ENCODE data around the gene OR1M1.
"Not testable (repeated sequence)": the region's sequence is repeated elsewhere in the genome, so short reads cannot be mapped to it uniquely, and the experiment has no call there.

OR1M1 gene

DNA sequence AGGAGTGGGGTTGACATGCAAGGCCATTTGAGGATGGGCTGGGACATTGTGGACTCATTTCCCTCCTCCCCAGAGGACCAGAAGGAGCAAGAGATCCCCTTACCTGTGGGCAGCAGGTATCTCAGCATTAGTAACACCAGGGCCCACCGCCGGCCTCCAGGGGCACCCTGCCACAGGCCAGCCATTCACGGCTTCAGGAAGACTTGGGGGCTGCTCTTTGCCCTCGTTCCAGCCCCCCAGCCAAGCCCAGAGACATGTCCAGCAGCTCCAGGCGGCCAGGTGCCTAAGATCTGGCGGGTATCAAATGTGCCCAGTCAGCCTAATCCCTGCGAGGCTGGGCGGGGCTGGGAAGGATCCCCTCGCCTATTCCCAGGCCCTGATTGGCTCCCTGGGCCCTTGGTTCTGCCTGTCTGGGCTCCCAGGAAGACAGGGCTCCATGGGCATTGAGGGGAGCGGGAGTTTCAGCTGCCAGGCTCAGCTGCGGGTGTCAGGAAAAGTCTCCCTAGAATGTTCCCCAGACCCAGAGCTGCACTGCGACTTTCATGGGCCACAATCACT, 21.3 kb upstream of the OR1M1 start:
- H3K27me3 ChIP-seq (ENCODE audit: low read length): no peaks in the 10 kb centered on the region
- no peaks in the 10 kb centered on the region for H3K9me2 ChIP-seq (replicated peaks; ENCODE audit: insufficient read depth, low read length)
- H2AFZ ChIP-seq (ENCODE audit: low read depth, low read length, severe bottlenecking): no peak overlapping the region
- no peaks in the 10 kb centered on the region for H3K9me3 ChIP-seq (ENCODE audit: insufficient read depth, low read length)
- no peaks in the 10 kb centered on the region for H3F3A ChIP-seq (ENCODE audit: insufficient read depth)
- no peaks in the 10 kb centered on the region for H3K36me3 ChIP-seq (ENCODE audit: low read length)
- H3K79me2 ChIP-seq (ENCODE audit: insufficient read depth, low read length): no peaks in the 10 kb centered on the region
- H3K4me3 ChIP-seq (ENCODE audit: insufficient read depth, low read length, poor library complexity, severe bottlenecking): no peak overlapping the region
- no peak overlapping the region for H3K9ac ChIP-seq (ENCODE audit: low read length)
- H3K27ac ChIP-seq (ENCODE audit: low read depth, low read length): no peak overlapping the region
- H3K4me2 ChIP-seq (ENCODE audit: low read depth, low read length, poor library complexity, severe bottlenecking): no peak overlapping the region
- H4K20me1 ChIP-seq (ENCODE audit: low read depth, low read length): no peaks in the 10 kb centered on the region
- TF ChIP-seq, protein P1, sequence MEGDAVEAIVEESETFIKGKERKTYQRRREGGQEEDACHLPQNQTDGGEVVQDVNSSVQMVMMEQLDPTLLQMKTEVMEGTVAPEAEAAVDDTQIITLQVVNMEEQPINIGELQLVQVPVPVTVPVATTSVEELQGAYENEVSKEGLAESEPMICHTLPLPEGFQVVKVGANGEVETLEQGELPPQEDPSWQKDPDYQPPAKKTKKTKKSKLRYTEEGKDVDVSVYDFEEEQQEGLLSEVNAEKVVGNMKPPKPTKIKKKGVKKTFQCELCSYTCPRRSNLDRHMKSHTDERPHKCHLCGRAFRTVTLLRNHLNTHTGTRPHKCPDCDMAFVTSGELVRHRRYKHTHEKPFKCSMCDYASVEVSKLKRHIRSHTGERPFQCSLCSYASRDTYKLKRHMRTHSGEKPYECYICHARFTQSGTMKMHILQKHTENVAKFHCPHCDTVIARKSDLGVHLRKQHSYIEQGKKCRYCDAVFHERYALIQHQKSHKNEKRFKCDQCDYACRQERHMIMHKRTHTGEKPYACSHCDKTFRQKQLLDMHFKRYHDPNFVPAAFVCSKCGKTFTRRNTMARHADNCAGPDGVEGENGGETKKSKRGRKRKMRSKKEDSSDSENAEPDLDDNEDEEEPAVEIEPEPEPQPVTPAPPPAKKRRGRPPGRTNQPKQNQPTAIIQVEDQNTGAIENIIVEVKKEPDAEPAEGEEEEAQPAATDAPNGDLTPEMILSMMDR (IDR thresholded peaks at IDR 0.05; ENCODE audit: insufficient read depth, low read length, poor library complexity, severe bottlenecking): no peak
- TF ChIP-seq EZH2phosphoT487 (conservative IDR thresholded peaks at IDR 0.05; ENCODE audit: low read length): no peak

DNA sequence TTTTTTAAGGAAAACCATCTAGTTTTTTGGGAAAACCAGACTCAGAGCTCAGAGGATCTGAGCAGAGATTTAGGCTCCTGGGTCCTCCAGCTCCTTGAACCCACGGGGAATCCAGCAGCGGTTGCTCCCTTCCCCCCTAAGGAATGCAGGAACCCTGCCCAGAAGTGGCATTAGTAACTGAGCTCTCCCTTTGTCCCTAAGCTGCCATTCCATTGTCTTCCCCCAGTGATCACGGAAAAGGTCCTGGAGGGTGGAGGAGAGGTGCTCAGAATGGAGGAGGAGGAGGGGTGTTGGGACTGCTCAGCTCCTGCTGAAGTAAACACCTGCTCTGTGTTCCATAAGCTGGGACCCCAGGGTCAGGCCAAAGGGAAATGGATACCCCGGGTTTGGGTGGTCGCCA, 16.8 kb upstream of the OR1M1 start:
- no peak overlapping the region for H3K9ac ChIP-seq (ENCODE audit: low read length)
- no peaks in the 10 kb centered on the region for H3K27me3 ChIP-seq (ENCODE audit: low read length)
- no peaks in the 10 kb centered on the region for H3K36me3 ChIP-seq (ENCODE audit: low read length)
- H3K9me2 ChIP-seq (replicated peaks; ENCODE audit: insufficient read depth, low read length): no peaks in the 10 kb centered on the region
- H3K4me3 ChIP-seq (ENCODE audit: insufficient read depth, low read length, poor library complexity, severe bottlenecking): no peak overlapping the region
- TF ChIP-seq, protein P1 (IDR thresholded peaks at IDR 0.05; ENCODE audit: insufficient read depth, low read length, poor library complexity, severe bottlenecking): no peak
- TF ChIP-seq EZH2phosphoT487 (conservative IDR thresholded peaks at IDR 0.05; ENCODE audit: low read length): no peak
- no peaks in the 10 kb centered on the region for H4K20me1 ChIP-seq (ENCODE audit: low read depth, low read length)
- no peaks in the 10 kb centered on the region for H3K9me3 ChIP-seq (ENCODE audit: insufficient read depth, low read length)
- no peak overlapping the region for H2AFZ ChIP-seq (ENCODE audit: low read depth, low read length, severe bottlenecking)
- no peaks in the 10 kb centered on the region for H3F3A ChIP-seq (ENCODE audit: insufficient read depth)
- H3K79me2 ChIP-seq (ENCODE audit: insufficient read depth, low read length): no peaks in the 10 kb centered on the region
- H3K4me2 ChIP-seq (ENCODE audit: low read depth, low read length, poor library complexity, severe bottlenecking): no peak overlapping the region
- no peak overlapping the region for H3K27ac ChIP-seq (ENCODE audit: low read depth, low read length)

DNA sequence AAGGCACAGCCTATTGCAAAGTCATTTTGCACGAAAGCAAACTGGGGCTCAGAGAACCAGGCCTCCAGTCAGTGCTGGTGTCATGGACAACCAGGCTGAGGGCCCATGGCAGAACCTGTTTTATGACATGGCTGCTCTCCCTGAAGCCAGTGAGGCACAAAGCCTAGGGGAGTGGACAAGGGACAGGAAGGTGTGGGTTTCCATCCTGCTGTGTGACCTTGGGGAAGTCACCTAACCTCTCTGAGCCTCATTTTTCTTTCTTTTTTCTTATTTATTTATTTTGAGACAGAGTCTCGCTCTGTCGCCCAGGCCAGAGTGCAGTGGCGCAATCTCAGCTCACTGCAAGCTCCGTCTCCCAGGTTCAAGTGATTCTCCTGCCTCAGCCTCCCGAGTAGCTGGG, 15.1 kb upstream of the OR1M1 start:
- H3K4me3 ChIP-seq (ENCODE audit: insufficient read depth, low read length, poor library complexity, severe bottlenecking); H3K4me2 ChIP-seq (ENCODE audit: low read depth, low read length, poor library complexity, severe bottlenecking); H3K9ac ChIP-seq (ENCODE audit: low read length); H2AFZ ChIP-seq (ENCODE audit: low read depth, low read length, severe bottlenecking); H3K9me2 ChIP-seq (replicated peaks; ENCODE audit: insufficient read depth, low read length); H3K9me3 ChIP-seq (ENCODE audit: insufficient read depth, low read length); H4K20me1 ChIP-seq (ENCODE audit: low read depth, low read length); H3K27me3 ChIP-seq (ENCODE audit: low read length); H3K36me3 ChIP-seq (ENCODE audit: low read length); H3K27ac ChIP-seq (ENCODE audit: low read depth, low read length); H3F3A ChIP-seq (ENCODE audit: insufficient read depth); H3K79me2 ChIP-seq (ENCODE audit: insufficient read depth, low read length): not testable (repeated sequence)

DNA sequence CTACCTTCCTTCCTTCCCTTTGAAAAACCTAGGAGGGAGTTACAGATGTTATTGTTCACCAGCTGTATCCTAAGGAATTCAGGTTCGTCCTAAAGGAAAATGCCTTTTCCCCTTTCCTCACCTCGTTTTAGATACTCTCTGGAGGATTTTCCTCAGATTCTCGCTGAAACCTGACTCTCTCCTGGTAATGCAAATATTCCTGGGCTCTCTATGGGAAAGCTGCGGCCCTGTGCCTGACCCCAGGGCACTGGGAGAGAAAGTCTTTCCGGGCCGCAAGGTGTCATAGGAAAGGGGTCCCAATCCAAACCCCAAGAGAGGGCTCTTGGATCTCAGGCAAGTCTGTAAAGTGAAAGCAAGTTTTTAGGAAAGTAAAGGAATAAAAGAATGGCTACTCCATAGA, 13.1 kb upstream of the OR1M1 start:
- H3K4me2 ChIP-seq (ENCODE audit: low read depth, low read length, poor library complexity, severe bottlenecking): no peak overlapping the region

More for the DNA sequence above, 13.1 kb upstream of the OR1M1 start:
- Histone ChIP-seq H3K9me3 (ENCODE audit: insufficient read depth, low read length) (no peaks in the 10 kb centered on the region), H3K27ac (ENCODE audit: low read depth, low read length) (no peak overlapping the region), H3F3A (ENCODE audit: insufficient read depth) (no peaks in the 10 kb centered on the region), H3K9me2 (replicated peaks; ENCODE audit: insufficient read depth, low read length) (no peaks in the 10 kb centered on the region), H3K4me3 (ENCODE audit: insufficient read depth, low read length, poor library complexity, severe bottlenecking) (no peak overlapping the region), H2AFZ (ENCODE audit: low read depth, low read length, severe bottlenecking) (no peak overlapping the region), H3K36me3 (ENCODE audit: low read length) (no peaks in the 10 kb centered on the region), H4K20me1 (ENCODE audit: low read depth, low read length) (no peaks in the 10 kb centered on the region), H3K9ac (ENCODE audit: low read length) (no peak overlapping the region), H3K79me2 (ENCODE audit: insufficient read depth, low read length) (no peaks in the 10 kb centered on the region), H3K27me3 (ENCODE audit: low read length) (no peaks in the 10 kb centered on the region)
- TF ChIP-seq EZH2phosphoT487 (conservative IDR thresholded peaks at IDR 0.05; ENCODE audit: low read length): no peak
- TF ChIP-seq, protein P1 (IDR thresholded peaks at IDR 0.05; ENCODE audit: insufficient read depth, low read length, poor library complexity, severe bottlenecking): no peak

Measured in SU-DHL-6 (cell line).